Measurements from ENCODE around the gene LYPD6B. TPM values are rescaled to one million over a fixed set of nuclear protein-coding genes. Genes with fewer than 3 reads are reported as not detected.

The LYPD6B gene
- total RNA-seq, 2 donors from 2014 or later = not detected

Other genes with a start within 250 kb of the LYPD6B start
- gene KIF5C, start 163.5 kb upstream of the LYPD6B start, total RNA-seq = 10 to 100 TPM; 16.4 to 26.8 TPM